Spleen (tissue), 7 donors: Measurements from ENCODE around the gene POLR3E.
A peak's percentile ranks its signal among the peaks of the same experiment; 100 is the strongest.

Experiments used
- CTCF ChIP-seq, 11 experiments: fragments of 200-600 bp in 7 of 11; fragments of 450-650 bp in 4 of 11; sonication (generic) in 4 of 11; IDR thresholded peaks in 8 of 11; conservative IDR thresholded peaks in 3 of 11; 1 replicate in 7 of 11; 2 replicates in 4 of 11; pipeline versions ENCODE4 v1.4.0 to v1.8.0; 2016 to 2021; ENCODE audit warnings: antibody characterized with exemption in 11 of 11, inconsistent platforms in 4 of 11, mild to moderate bottlenecking in 1 of 11
- POLR2A ChIP-seq, 3 donors: fragments of 450-650 bp; IDR thresholded peaks; one replicate each; pipeline ENCODE4 v1.5.1; 2017; ENCODE audit warnings: antibody characterized with exemption in 3 of 3, mild to moderate bottlenecking in 1 of 3
- POLR2AphosphoS5 ChIP-seq, 3 donors: sonication (generic); formaldehyde crosslinking; IDR thresholded peaks; one replicate each; pipeline ENCODE4 v1.5.1; 2017; ENCODE audit warnings: antibody characterized with exemption in 3 of 3
- donor health status: DM: no; HTN: no; CAD: no; lungs with moderate emphysema.
- donor health status: DM: no; HTN: no; CAD: no.
- donor health status: DM: no; HTN: no; CAD: no.

GRCh38 chr16:22353191-22353919 lies 56.1 kb downstream of the POLR3E start:
- TF ChIP-seq POLR2A (IDR thresholded peaks at IDR 0.05) (no peak), CTCF (IDR thresholded peaks at IDR 0.05 in 8 of 11, conservative IDR thresholded peaks at IDR 0.05 in 3 of 11) (no peak), POLR2AphosphoS5 (IDR thresholded peaks at IDR 0.05) (peak in 1 of 3 donors; percentile 50)
